Endothelial cell of umbilical vein (primary cell): ENCODE measurements around the gene GPATCH2. TPM values are rescaled to one million over a fixed set of nuclear protein-coding genes. Genes with fewer than 3 reads are reported as not detected.

Source experiments
- BruUV-seq: library from RNA; stranded (reverse); fragments of 400-500 nt; replicated peaks from 2 replicates; lab custom pipeline; 2021; lab: Mats Ljungman, UMichigan
- CTCF ChIA-PET: fragments of 300-600, 350-600 bp; sonication (Branson Sonifier 250); formaldehyde crosslinking; loops from one replicate; lab custom pipeline; 2021; ENCODE audit warnings: antibody characterized with exemption, inconsistent platforms; lab: Charles Lee
- POLR2A ChIA-PET: fragments of 300-600, 350-600 bp; sonication (Branson Sonifier 250); formaldehyde crosslinking; loops from one replicate; lab custom pipeline; 2021; ENCODE audit warnings: antibody characterized with exemption, inconsistent platforms; lab: Charles Lee
- DNase-seq: peaks from one replicate; pipeline ENCODE4 v3.0.0-alpha.2; 2011; ENCODE audit warnings: low read depth, low spot score
- FAIRE-seq: peaks from 2 replicates; lab custom pipeline; 2011; peaks lifted over from hg19 to GRCh38; lab: Jason Lieb, UNC
- H2AFZ ChIP-seq: 2 replicates; pipeline ENCODE4 v1.6.0; 2012; ENCODE audit warnings: low read depth, low read length, control low read depth, inconsistent platforms
- H3K27ac ChIP-seq: 2 replicates; pipeline ENCODE4 v1.5.1; 2011; ENCODE audit warnings: low read depth, mild to moderate bottlenecking, control low read depth, low read length, moderate library complexity; ENCODE audit not compliant: insufficient read depth
- H3K27me3 ChIP-seq, 2 experiments: 2 replicates each; pipeline versions ENCODE4 v1.6.0 to v1.6.1; 2011; ENCODE audit warnings: low read length in 2 of 2, mixed read lengths in 1 of 2; ENCODE audit not compliant: control insufficient read depth in 2 of 2, insufficient read depth in 2 of 2
- H3K36me3 ChIP-seq, 2 experiments: 2 replicates in 1 of 2; 3 replicates in 1 of 2; pipeline ENCODE4 v1.5.1; 2011; ENCODE audit warnings: low read length in 2 of 2, mild to moderate bottlenecking in 1 of 2, moderate library complexity in 1 of 2; ENCODE audit not compliant: control insufficient read depth in 2 of 2, insufficient read depth in 2 of 2; ENCODE audit errors: extremely low read depth in 1 of 2
- H3K4me1 ChIP-seq: 3 replicates; pipeline ENCODE4 v1.5.1; 2011; ENCODE audit warnings: mild to moderate bottlenecking, low read length; ENCODE audit not compliant: control insufficient read depth, insufficient read depth; ENCODE audit errors: extremely low read depth
- H3K4me2 ChIP-seq: 2 replicates; pipeline ENCODE4 v1.6.1; 2011; ENCODE audit warnings: low read length, control low read depth, mixed read lengths; ENCODE audit not compliant: insufficient read depth
- H3K4me3 ChIP-seq, 3 experiments: fragments of 200-600 bp in 1 of 3; sonication (generic), shearing (Covaris generic) in 1 of 3; replicated peaks in 1 of 3; 2 replicates each; pipeline ENCODE4 v1.5.1; 2011 to 2016; ENCODE audit warnings: control low read depth in 3 of 3, low read length in 3 of 3, mild to moderate bottlenecking in 2 of 3, inconsistent platforms in 1 of 3, low read depth in 1 of 3, moderate library complexity in 1 of 3; ENCODE audit not compliant: insufficient read depth in 1 of 3
- H3K79me2 ChIP-seq: 2 replicates; pipeline ENCODE4 v1.6.0; 2012; ENCODE audit warnings: low read length, inconsistent platforms; ENCODE audit not compliant: control insufficient read depth, insufficient read depth
- H3K9ac ChIP-seq: replicated peaks from 2 replicates; pipeline ENCODE3; 2011; ENCODE audit warnings: low read length, control low read depth; ENCODE audit not compliant: insufficient read depth; ENCODE audit errors: extremely low read depth
- H3K9me1 ChIP-seq: replicated peaks from 3 replicates; pipeline ENCODE4 v1.6.0; 2011; ENCODE audit warnings: mild to moderate bottlenecking, low read length; ENCODE audit not compliant: control insufficient read depth, insufficient read depth; ENCODE audit errors: extremely low read depth
- H3K9me3 ChIP-seq: replicated peaks from 2 replicates; pipeline ENCODE4 v1.5.1; 2012; ENCODE audit warnings: low read length, inconsistent platforms; ENCODE audit not compliant: control insufficient read depth, insufficient read depth
- H4K20me1 ChIP-seq: replicated peaks from 2 replicates; pipeline ENCODE3; 2011; ENCODE audit warnings: mild to moderate bottlenecking, low read length; ENCODE audit not compliant: control insufficient read depth, insufficient read depth; ENCODE audit errors: extremely low read depth
- EZH2 ChIP-seq: IDR thresholded peaks from 2 replicates; pipeline ENCODE4 v1.6.1; 2012; ENCODE audit warnings: borderline replicate concordance, low read depth, mild to moderate bottlenecking, moderate library complexity, low read length, inconsistent platforms; ENCODE audit not compliant: severe bottlenecking
- FOS ChIP-seq: IDR thresholded peaks from 2 replicates; pipeline ENCODE4 v1.6.1; 2011; ENCODE audit warnings: mild to moderate bottlenecking, low read length, moderate library complexity, borderline replicate concordance; ENCODE audit not compliant: insufficient read depth
- GATA2 ChIP-seq: IDR thresholded peaks from 2 replicates; pipeline ENCODE4 v1.7.0; 2011; ENCODE audit warnings: low read depth, mild to moderate bottlenecking, moderate library complexity, mixed read lengths, low read length; ENCODE audit not compliant: insufficient read length, insufficient read depth
- JUN ChIP-seq: IDR thresholded peaks from 2 replicates; pipeline ENCODE4 v1.6.1; 2011; ENCODE audit warnings: borderline replicate concordance, low read depth; ENCODE audit not compliant: insufficient read length, insufficient read depth
- MYC ChIP-seq: IDR thresholded peaks from one replicate; pipeline ENCODE4 v1.6.1; 2011; ENCODE audit warnings: mild to moderate bottlenecking, low read depth, low read length
- POLR2A ChIP-seq: IDR thresholded peaks from 2 replicates; pipeline ENCODE4 v1.6.1; 2012; ENCODE audit warnings: low read depth, mild to moderate bottlenecking, control low read depth, low read length
- POLR2AphosphoS5 ChIP-seq: IDR thresholded peaks from 2 replicates; pipeline ENCODE4 v1.6.1; 2012; ENCODE audit warnings: low read depth, mild to moderate bottlenecking, control low read depth, low read length, moderate library complexity; ENCODE audit not compliant: insufficient read depth
- dilution Hi-C: fragments of 300-500 bp; cut with MboI; formaldehyde crosslinking; loops from one replicate; pipeline ENCODE4 v1.15.0; 2019; ENCODE audit warnings: low sequenced_read_pairs; ENCODE audit not compliant: extremely low pct_ligation_motif_present
- intact Hi-C: fragments of 100-400 bp; cut with micrococcal nuclease; formaldehyde crosslinking; loops from one replicate; pipeline ENCODE4 v1.10.0; 2022
- polyA plus RNA-seq, 4 experiments: library from polyadenylated mRNA; depleted of rRNA in 3 of 4; stranded (reverse) in 3 of 4; unstranded in 1 of 4; fragments of >200 nt; gene quantifications; 2 replicates each; pipeline versions ENCODE4 v1.2.1 to v1.2.3, GENCODE V29; 2011 to 2012; ENCODE audit warnings: missing spikeins in 1 of 4
- total RNA-seq: library from RNA; stranded (reverse); gene quantifications from 2 replicates; pipeline ENCODE4 v1.2.3, GENCODE V29; 2021
- TF ChIP-seq, protein P1 (sequence below): IDR thresholded peaks from 2 replicates; pipeline ENCODE4 v1.6.1; 2011; ENCODE audit not compliant: insufficient read depth, insufficient read length
- TF ChIP-seq, protein P2 (sequence below), 2 donors: IDR thresholded peaks; 1 replicate in 1 of 2; 2 replicates in 1 of 2; pipeline ENCODE4 v1.5.1; 2011; ENCODE audit warnings: low read length in 2 of 2, mild to moderate bottlenecking in 2 of 2, moderate library complexity in 2 of 2, control low read depth in 1 of 2, inconsistent platforms in 1 of 2, low read depth in 1 of 2; ENCODE audit not compliant: insufficient read depth in 1 of 2; ENCODE audit errors: extremely low read depth in 1 of 2

The GPATCH2 gene
- total and polyA plus RNA-seq, 2 donors (not counting 3 experiments of a cell fraction or from before 2014, with no cell fraction given): 3.3 to 15.6 TPM

DNA sequence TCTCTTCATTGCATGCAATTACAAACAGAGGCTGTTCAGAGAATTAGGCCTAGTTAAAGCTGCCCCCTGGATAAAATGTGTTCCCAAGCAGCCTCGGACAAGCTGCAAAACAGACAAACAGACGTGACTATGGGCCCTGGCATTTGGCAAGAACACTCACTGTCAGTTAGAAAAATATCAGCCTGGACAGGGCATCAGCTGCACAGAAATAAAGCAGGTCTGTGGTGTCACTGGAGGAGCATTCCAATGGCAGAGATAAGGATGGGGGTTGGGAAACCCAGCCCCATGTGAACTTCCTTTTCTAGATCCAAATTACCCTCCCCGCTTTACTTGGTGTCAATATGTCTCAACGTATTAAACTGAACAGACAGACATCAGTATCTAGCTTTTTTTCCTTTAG lies 177.1 kb downstream of the GPATCH2 start:
- no peak overlapping the region for H2AFZ ChIP-seq
- no TSS peak for BruUV-seq
- FAIRE-seq (no peak), DNase-seq (no peak)
- intact Hi-C loops: no loop called here
- no peak overlapping the region for H3K27ac ChIP-seq
- H3K4me3 ChIP-seq: no peak overlapping the region
- no peak overlapping the region for H3K9ac ChIP-seq
- dilution Hi-C loops: no loop called here
- H3K36me3 ChIP-seq: no peaks in the 10 kb centered on the region
- no peaks in the 10 kb centered on the region for H3K27me3 ChIP-seq
- ChIA-PET CTCF (no interaction called here), POLR2A (no interaction called here)
- no peaks in the 10 kb centered on the region for H4K20me1 ChIP-seq
- H3K4me1 ChIP-seq: no peaks in the 10 kb centered on the region
- no peak overlapping the region for H3K4me2 ChIP-seq
- no peaks in the 10 kb centered on the region for H3K79me2 ChIP-seq
- no peaks in the 10 kb centered on the region for H3K9me3 ChIP-seq
- TF ChIP-seq GATA2: no peak
- no peak for TF ChIP-seq POLR2A
- no peak for TF ChIP-seq MYC
- no peak for TF ChIP-seq EZH2
- TF ChIP-seq, protein P1, sequence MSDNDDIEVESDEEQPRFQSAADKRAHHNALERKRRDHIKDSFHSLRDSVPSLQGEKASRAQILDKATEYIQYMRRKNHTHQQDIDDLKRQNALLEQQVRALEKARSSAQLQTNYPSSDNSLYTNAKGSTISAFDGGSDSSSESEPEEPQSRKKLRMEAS: no peak
- TF ChIP-seq, protein P2, sequence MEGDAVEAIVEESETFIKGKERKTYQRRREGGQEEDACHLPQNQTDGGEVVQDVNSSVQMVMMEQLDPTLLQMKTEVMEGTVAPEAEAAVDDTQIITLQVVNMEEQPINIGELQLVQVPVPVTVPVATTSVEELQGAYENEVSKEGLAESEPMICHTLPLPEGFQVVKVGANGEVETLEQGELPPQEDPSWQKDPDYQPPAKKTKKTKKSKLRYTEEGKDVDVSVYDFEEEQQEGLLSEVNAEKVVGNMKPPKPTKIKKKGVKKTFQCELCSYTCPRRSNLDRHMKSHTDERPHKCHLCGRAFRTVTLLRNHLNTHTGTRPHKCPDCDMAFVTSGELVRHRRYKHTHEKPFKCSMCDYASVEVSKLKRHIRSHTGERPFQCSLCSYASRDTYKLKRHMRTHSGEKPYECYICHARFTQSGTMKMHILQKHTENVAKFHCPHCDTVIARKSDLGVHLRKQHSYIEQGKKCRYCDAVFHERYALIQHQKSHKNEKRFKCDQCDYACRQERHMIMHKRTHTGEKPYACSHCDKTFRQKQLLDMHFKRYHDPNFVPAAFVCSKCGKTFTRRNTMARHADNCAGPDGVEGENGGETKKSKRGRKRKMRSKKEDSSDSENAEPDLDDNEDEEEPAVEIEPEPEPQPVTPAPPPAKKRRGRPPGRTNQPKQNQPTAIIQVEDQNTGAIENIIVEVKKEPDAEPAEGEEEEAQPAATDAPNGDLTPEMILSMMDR (IDR thresholded peaks at IDR 0.05; ENCODE audit: extremely low read depth in 1 of 2, insufficient read depth in 1 of 2, low read depth in 1 of 2, low read length in 2 of 2): no peak
- no peak for TF ChIP-seq FOS
- TF ChIP-seq JUN: no peak
- TF ChIP-seq POLR2AphosphoS5: no peak
- H3K9me1 ChIP-seq: no peaks in the 10 kb centered on the region
